SHP77 treated with DMSO at 0.1 percent for 48 hours (cell line): ENCODE measurements around the gene L3MBTL1.
"Not testable (repeated sequence)": the region's sequence is repeated elsewhere in the genome, so short reads cannot be mapped to it uniquely, and the experiment has no call there.

ENCODE experiments used
- DNase-seq: peaks from one replicate; lab custom pipeline; 2025; lab: John Stamatoyannopoulos, UW

Gene L3MBTL1

DNA sequence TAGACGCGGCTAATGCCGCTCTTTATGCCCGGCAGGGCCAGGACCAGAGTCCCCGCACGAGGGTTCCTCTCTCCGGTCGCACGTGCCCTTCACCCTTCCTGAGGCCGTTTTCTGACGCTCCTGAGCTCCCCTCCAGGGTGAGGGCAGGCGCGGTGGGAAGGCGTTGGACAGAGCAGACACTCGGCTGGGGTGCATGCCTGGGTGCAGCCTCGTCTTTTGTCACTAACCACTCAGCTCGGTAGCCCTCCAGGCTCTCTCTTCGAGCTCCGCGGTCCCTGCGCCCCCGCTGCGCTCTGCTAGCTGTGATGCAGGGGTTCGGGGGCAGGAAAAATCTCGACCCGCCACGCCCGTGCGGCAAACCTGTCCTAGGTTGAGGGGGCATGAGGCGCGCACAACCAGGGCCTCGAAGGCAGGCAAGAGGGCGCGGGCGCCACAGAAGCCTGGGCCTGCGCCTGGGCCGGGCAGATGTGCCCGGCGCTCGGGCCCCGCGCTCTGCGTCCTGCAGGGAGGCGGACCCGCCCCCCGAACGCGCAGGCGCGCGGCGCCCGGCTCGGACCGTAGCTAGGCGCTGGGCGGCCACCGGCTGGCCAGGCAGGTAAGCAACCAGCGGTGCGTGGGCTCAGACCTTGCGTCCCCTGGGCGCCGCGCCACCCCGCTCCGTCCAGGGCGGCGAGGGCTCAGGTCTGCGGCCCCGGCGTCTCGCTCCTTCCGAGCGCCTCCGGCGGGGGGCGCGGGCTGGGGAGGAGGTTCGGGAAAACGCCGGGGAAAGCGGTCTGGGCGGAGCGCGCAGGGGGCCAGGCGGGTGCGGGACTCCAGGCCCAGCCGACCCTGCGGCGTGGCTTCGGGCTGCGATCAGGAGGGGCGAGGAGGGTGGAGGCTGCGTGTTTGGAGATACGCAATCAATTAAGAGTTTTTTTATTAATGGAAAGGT, at the start of gene L3MBTL1:
TSS of gene L3MBTL1 (plus strand) at position 548 of the 931 bp plus-strand sequence. CDS start 5,807 bp downstream, outside the sequence.
- no peak for DNase-seq

GRCh38 chr20:43458422-43458924, 49.0 kb upstream of the L3MBTL1 start:
- no peak for DNase-seq

DNA sequence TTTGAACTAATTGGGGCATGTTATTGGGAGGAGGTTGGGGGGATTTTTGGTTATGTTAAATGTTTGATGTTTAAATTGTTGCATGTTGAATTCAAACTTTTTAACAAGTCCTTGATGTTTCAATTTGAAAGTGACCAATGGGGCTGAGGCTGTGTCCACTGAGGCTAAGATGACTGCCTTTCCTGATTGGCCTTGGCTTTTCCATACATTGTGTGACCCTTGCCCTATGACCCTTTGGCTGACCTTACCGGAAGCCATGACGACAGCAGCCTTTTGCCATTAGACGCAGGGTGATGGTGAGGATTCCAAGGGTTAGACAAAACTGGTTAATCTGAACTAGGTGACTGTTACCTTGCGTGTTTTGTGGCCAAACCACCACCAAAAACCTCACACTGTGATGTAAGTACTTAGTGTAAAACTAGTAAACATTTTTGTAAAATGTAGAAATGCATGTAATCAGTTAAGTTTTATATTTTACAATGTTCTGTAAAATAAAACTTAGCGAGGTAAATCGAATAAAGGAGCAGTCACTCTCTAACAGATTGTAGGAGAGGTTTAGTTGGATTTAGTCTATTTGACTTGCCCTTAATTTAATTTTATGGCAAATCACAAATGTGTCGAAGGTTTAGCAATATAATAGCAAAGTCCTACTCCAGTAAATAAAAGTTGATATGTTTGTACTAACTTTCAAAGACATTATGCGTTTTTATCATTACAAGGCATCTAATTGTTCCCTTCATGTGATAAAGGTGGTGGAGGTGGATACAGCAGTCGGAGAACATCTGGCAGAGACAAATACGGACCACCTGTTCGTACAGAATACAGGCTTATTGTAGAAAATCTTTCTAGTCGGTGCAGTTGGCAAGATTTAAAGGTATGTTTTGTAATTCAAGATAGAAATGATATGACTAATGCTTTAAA, 48.2 kb upstream of the L3MBTL1 start:
- DNase-seq: no peak

DNA sequence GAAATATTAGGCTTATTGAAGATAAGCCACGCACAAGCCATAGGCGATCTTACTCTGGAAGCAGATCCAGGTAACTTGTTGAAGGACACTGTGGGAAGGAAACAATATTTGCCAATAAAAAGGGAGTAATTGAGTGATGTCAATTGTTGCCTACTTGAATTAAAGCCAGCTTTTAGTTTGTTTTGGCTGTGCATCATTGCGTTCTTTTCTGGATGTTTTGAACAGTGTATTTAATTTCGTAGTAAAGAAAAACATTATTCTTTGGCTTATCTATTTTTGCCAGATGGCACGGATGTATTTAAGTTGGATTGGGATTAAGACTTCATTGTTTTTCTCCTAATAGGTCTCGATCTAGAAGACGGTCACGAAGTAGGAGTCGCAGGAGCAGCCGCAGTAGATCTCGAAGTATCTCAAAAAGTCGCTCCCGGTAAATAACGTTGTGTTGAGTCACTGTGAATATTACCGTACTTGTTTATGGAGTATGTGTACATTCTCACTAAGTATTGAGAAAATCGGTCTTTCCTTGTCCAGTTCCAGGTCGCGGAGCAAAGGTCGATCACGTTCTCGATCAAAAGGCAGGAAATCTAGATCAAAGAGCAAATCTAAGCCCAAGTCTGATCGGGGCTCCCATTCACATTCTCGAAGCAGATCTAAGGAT, 47.2 kb upstream of the L3MBTL1 start:
- DNase-seq: no peak

DNA sequence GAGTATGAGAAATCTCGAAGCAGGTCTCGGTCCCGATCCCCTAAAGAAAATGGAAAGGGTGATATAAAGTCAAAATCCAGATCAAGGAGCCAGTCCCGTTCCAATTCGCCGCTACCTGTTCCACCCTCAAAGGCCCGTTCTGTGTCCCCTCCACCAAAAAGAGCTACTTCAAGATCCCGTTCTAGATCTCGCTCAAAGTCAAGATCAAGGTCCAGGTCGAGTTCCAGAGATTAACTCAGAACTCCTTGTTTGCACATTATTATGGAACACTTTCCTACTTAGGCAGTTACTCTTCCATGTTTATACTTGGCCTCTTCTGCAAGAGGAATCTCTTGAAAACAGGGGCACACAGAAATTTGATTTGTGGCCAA, 46.7 kb upstream of the L3MBTL1 start:
- DNase-seq: no peak

GRCh38 chr20:43461894-43462659, 45.4 kb upstream of the L3MBTL1 start:
- no peak for DNase-seq

GRCh38 chr20:43462660-43463526, 44.6 kb upstream of the L3MBTL1 start:
- no peak for DNase-seq

- DNase-seq: no peak
Observed at GRCh38 chr20:43463527-43464218, 43.8 kb upstream of the L3MBTL1 start.

DNA sequence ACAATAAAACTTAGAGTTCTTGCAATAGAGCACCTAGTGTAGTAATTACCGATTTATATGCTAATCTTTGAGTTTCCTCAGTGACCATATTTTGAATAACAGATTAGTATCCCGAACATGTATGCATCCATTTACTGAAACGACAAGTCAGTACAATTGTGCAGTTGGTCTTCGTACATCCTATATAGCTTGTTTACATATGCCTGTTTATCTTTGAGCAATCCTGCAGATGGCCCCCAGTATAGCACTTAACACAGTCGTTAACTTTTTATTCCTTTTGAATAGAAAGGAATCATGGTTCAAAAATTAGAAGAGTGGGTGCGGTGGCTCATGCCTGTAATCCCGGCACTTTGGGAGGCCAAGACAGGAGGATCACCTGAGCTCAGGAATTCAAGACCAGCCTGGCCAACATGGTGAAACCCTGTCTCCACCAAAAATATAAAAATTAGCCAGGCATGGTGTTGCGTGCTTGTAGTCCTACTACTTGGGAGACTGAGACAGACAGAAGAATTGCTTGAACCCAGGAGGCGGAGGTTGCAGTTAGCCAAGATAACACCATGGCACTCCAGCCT, 43.2 kb upstream of the L3MBTL1 start:
- no peak for DNase-seq

DNA sequence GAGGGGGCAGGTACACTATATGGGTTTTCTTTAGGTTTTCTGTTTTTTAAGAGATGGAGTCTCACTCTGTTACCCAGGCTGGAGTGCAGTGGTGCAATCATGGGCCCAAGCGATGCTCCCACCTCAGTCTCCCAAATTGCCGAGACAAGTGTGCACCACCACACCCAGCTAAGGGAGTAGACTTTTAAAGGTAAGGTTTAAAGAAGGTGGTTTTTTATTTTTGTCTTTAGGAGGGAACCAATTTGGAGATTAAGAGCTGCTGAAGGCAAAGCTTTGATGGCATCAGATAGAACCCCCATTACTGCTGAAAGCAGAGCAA, 41.9 kb upstream of the L3MBTL1 start:
- DNase-seq: no peak

DNA sequence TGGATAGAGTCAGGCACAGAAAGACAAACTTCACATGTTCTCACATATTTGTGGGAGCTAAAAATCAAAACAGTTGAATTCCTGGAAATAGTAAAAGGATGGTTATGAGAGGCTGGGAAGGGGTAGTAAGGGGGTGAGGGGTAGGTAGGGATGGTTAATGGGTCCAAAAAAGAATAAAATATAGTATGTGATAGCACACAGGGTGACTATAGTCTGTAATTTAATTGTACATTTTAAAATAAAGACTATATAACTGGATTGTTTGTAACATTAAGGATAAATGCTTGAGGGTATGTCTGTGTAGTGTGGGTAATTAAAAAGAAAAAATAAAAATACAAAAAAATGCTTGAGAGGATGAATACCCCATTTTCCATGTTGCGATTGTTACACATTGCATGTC, 39.9 kb upstream of the L3MBTL1 start:
- DNase-seq: no peak

DNA sequence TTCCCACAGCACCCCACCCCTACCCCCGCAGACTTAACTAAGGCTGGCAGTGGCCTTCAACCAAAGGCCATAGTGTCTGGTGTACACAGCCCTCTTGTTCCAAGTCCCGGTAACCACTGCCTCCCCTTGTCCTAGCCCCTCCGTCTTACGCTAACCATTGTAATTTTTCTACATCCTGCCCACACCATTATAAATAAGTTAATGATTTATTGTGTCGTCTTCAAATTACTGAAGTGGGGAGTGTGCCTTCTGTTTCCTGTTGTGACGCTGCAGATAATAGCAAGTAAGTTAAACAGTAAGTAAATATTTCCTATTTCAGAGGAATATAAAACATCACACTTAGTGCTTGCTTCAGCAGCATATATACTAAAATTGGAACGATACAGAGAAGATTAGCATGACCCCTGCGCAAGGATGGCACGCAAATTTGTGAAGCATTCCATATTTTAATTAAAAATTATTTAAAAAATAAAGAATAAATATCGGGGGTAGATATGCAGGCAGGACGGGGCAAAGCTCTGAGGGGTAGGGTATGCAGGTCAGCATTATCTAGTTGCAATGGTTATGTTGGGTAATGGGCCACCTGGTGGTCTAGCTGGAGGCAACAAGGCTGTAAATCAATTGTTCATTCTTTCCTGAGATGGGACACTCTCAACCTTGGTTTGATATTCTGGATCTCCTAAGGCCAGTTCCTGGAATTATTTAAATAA, 34.7 kb upstream of the L3MBTL1 start:
- DNase-seq: no peak

GRCh38 chr20:43473381-43473704, 34.2 kb upstream of the L3MBTL1 start:
- no peak for DNase-seq

- DNase-seq: no peak
Observed at GRCh38 chr20:43477193-43477592, 30.3 kb upstream of the L3MBTL1 start.

GRCh38 chr20:43477619-43478018, 29.9 kb upstream of the L3MBTL1 start:
- no peak for DNase-seq

GRCh38 chr20:43490038-43490437, 17.5 kb upstream of the L3MBTL1 start:
- no peak for DNase-seq

DNA sequence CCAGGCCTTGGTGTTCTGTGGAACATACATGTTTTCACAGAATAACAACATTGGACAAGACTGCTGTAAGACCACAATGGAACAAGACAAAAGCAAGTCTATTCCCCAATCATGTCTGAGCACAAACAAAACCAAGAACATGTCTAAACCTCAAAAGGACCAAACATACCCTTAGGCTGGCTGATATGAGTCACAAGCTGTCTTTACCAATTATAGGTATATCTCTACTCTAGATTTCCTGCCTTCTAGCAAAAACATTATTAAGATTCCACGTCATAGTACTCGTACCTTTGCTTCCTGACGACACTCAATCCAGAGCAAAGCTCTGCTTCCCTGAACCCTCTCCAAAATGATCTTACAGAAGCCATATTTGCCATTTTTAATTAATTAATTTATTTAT, 15.4 kb upstream of the L3MBTL1 start:
- no peak for DNase-seq

DNA sequence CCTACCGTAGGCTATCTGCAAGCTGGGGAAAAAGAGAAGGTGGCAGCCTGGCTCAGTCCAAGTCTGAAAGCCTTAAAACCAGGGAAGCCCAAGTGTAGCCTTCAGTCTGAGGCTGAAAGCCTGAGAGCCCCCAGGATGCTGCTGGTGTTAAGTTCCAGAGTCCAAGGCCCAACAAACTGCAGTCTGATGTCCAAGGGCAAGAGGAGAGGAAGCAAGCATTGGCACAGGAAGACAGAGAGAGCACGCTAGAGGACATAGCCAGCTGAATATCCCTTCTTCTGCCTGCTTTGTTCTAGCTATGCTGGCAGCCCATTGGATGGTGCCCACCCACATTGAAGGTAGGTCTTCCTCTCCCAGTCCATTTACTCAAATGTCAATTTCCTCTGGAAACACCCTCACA, 12.1 kb upstream of the L3MBTL1 start:
- no peak for DNase-seq

DNA sequence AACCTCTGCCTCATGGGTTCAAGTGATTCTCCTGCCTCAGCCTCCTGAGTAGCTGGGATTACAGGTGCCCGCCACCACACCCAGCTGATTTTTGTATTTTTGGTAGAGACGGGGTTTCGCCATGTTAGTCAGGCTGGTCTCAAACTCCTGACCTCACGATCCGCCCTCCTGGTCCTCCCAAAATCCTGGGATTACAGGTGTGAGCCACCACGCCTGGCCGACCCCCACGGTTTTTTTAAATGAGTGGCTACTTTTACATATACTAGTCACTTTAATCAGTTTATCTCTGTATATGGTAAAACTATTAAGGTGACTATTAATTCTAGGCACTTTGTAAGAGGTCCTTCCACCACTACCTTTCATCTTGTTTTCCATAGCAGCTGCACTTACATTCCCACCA, 5.5 kb upstream of the L3MBTL1 start:
- not testable (repeated sequence) for DNase-seq
